HG03457 (cell line): Measurements from ENCODE around the gene MARCHF9.
"Not testable (repeated sequence)": the region's sequence is repeated elsewhere in the genome, so short reads cannot be mapped to it uniquely, and the experiment has no call there.

Experiments used
- ATAC-seq: cut with Tn5 transposase; IDR thresholded peaks from one replicate; pipeline ENCODE4 v1.9.1; 2021; ENCODE audit warnings: moderate number of reproducible peaks; ENCODE audit not compliant: unreplicated experiment

The MARCHF9 gene, protein sequence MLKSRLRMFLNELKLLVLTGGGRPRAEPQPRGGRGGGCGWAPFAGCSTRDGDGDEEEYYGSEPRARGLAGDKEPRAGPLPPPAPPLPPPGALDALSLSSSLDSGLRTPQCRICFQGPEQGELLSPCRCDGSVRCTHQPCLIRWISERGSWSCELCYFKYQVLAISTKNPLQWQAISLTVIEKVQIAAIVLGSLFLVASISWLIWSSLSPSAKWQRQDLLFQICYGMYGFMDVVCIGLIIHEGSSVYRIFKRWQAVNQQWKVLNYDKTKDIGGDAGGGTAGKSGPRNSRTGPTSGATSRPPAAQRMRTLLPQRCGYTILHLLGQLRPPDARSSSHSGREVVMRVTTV

GRCh38 chr12:57754411-57755193 lies at the start of gene MARCHF9:
MARCHF9 (plus strand) TSS chr12:57755103; CDS start chr12:57755529, 426 bp downstream.
- no peak for ATAC-seq

- no peak for ATAC-seq
Observed at GRCh38 chr12:57707250-57707649, 47.7 kb upstream of the MARCHF9 start.

DNA sequence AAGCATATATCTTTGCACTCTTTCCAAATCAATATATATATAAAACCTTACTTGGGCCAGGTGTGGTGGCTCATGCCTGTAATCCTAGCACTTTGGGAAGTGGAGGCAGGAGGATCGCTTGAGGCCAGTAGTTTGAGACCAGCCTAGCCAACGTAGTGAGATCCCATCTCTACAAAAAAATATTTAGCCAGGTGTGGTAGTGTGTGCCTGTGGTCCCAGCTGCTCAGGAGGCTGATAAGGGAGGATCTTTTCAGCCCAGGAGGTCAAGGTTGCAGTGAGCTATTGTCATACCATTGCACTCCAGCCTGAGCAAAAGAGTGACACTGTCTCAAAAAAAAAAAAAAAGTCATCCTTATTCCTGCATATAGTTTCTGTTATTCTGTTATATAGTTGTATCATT lies 46.6 kb upstream of the MARCHF9 start:
- no peak for ATAC-seq

DNA sequence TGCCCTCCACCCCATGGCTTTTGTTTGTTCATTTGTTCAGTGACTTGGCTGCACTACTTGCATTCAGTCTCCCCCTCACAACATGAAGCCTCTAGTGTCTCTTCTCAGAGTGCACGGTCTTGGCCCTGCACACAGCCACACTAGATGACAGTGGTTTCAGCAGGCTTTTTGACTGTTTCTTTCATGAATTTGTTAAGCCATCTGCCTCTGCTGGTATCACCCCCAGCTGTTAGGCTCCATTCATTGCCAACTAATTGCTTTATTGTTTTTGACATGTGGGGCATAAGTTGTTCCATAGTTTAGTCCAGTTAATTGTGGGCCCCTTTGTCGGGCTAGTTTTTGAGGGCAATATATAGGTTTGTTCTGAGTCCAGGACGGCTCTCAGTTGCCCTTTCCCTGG lies 42.2 kb upstream of the MARCHF9 start:
- ATAC-seq = no peak

- no peak for ATAC-seq
Observed at GRCh38 chr12:57713209-57713608, 41.7 kb upstream of the MARCHF9 start.

GRCh38 chr12:57715036-57715748 lies 39.7 kb upstream of the MARCHF9 start:
- not testable (repeated sequence) for ATAC-seq

- ATAC-seq = no peak
Observed at GRCh38 chr12:57715786-57716185, 39.1 kb upstream of the MARCHF9 start.

- no peak for ATAC-seq
Observed at GRCh38 chr12:57716305-57716704, 38.6 kb upstream of the MARCHF9 start.

DNA sequence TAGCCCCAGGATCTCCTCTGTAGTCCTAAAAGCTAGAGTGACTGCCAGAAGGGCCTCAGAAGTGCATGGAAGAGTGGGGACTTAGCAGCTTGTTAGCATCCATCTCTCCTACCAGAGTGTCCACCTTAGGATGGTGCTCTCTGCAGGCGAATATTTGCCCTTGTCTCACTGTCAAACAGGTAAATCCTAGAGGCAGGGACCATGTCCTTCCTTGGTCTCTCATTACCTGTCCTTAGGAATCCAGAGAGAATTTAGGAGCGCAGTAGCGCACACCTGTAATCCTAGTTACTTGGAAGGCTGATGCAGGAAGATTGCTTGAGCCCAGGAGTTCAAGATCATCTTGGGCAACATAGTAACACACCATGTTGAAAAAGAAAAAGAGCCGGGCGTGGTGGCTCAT lies 37.8 kb upstream of the MARCHF9 start:
- ATAC-seq = no peak

DNA sequence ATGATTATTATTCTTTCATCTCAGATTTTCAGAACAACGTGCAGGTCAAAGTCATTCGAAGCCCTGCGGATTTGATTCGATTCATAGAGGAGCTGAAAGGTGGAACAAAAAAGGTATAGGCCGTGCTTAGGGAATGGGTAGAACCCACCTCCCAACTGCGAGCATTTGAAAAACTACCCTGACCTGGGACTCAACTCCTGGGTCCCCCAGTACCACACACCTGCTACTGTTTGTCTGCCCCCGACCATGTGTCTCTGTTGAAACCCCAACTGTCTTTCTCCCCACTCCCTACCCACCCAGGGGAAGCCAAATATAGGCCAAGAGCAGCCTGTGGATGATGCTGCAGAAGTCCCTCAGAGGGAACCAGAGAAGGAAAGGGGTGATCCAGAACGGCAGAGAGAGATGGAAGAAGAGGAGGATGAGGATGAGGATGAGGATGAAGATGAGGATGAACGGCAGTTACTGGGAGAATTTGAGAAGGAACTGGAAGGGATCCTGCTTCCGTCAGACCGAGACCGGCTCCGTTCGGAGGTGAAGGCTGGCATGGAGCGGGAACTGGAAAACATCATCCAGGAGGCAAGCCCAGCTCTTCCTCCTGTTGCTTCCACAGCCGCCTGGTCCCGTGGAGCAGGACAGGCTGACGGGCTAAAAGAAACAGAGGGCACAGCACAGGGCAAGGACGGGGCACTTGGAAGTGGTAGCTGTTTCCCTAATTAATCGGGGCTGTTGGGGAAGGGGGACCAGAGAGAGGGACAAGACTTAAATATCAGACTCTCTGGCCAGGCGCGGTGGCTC lies 36.9 kb upstream of the MARCHF9 start:
- no peak for ATAC-seq

- no peak for ATAC-seq
Observed at GRCh38 chr12:57718641-57719528, 36.0 kb upstream of the MARCHF9 start.

- ATAC-seq = no peak
Observed at GRCh38 chr12:57719777-57720605, 34.9 kb upstream of the MARCHF9 start.

DNA sequence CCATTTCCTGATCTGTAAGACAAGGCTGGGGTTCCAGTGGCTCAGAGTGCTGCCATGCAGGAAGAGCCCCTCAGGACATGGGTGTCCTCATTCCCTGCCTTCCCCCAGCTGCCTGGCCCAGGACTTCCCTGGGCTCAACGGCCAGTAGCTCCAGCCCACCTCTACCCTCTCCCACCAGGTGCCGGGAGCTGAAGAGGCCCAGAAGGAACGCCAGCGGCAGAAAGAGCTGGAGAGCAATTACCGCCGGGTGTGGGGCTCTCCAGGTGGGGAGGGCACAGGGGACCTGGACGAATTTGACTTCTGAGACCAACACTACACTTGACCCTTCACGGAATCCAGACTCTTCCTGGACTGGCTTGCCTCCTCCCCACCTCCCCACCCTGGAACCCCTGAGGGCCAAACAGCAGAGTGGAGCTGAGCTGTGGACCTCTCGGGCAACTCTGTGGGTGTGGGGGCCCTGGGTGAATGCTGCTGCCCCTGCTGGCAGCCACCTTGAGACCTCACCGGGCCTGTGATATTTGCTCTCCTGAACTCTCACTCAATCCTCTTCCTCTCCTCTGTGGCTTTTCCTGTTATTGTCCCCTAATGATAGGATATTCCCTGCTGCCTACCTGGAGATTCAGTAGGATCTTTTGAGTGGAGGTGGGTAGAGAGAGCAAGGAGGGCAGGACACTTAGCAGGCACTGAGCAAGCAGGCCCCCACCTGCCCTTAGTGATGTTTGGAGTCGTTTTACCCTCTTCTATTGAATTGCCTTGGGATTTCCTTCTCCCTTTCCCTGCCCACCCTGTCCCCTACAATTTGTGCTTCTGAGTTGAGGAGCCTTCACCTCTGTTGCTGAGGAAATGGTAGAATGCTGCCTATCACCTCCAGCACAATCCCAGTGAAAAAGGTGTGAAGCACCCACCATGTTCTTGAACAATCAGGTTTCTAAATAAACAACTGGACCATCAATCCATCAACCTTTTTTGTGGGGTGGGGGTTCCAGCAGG lies 34.0 kb upstream of the MARCHF9 start:
- no peak for ATAC-seq

DNA sequence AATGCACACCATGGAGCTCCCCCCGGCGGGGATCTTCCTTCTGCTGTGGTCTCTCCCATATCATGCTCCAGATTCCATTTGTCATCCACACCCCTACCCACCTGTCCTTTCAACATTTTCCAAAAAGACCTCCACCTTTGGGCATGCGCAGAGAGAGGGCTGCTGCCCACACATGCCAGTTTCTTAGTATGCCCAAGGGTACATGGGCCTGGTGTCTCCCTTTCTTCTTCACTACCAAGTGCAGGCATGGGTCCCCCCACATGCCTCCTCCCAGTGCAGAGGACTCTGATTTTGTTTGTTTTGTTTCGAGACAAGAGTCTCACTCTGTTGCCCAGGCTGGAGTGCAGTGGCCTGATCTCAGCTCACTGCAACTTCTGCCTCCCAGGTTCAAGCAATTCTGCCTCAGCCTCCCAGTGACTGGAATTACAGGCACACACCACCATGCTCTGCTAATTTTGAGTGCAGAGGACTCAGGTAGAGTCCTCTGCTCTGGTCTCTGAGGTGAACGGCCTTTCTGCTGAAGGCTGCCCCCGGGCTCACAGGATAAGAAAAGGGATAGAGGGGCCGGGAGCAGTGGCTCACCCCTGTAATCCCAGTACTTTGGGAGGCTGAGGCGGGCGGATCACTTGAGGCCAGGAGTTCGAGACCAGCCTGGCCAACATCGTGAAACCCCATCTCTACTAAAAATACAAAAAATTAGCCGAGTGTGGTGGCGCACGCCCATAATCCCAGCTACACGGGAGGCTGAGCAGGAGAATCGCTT lies 32.9 kb upstream of the MARCHF9 start:
- ATAC-seq = not testable (repeated sequence)

GRCh38 chr12:57722716-57723629 lies 31.9 kb upstream of the MARCHF9 start:
- no peak for ATAC-seq

DNA sequence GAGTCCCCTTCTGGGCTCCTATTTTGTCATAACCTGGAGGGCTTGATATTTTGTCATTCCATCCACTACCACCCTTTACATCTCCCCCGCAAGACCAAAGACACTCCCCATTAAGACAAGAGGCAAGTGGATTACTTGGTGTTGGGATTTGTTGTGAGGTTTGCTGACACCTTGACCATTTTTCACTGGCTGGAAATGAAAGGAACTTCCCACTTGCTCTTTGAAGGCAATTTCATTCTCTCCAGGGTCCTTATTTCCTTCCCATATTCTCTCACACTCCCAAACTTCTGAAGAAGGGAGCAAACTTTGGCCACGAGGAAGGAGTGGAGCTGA lies 31.3 kb upstream of the MARCHF9 start:
- ATAC-seq = no peak
